GM11168 (cell line): Measurements from ENCODE around the gene SPRED3.
"Not testable (repeated sequence)": the region's sequence is repeated elsewhere in the genome, so short reads cannot be mapped to it uniquely, and the experiment has no call there.

Experiments
- in situ Hi-C: fragments of 300-500 bp; cut with MboI; formaldehyde crosslinking; loops from one replicate; pipeline ENCODE4 v1.12.0; 2022; ENCODE audit warnings: low sequenced_read_pairs; ENCODE audit not compliant: unreplicated experiment

Gene SPRED3

GRCh38 chr19:38413416-38413815 lies 24.9 kb downstream of the SPRED3 start:
- in situ Hi-C loops, result no loop called here

GRCh38 chr19:38417146-38417543 lies 28.6 kb downstream of the SPRED3 start:
- in situ Hi-C loops, result no loop called here

- in situ Hi-C loops, result no loop called here
These were observed 29.3 kb downstream of the SPRED3 start for GRCh38 chr19:38417544-38418506.

- in situ Hi-C loops, result no loop called here
These were observed 32.4 kb downstream of the SPRED3 start for GRCh38 chr19:38420935-38421334.

GRCh38 chr19:38421856-38422255 lies 33.4 kb downstream of the SPRED3 start:
- in situ Hi-C loops, result no loop called here

- in situ Hi-C loops, result no loop called here
These were observed 33.9 kb downstream of the SPRED3 start for GRCh38 chr19:38422438-38422837.

- in situ Hi-C loops, result no loop called here
These were observed 35.8 kb downstream of the SPRED3 start for GRCh38 chr19:38424272-38424671.

- in situ Hi-C loops, result no loop called here
These were observed 36.8 kb downstream of the SPRED3 start for GRCh38 chr19:38425222-38425809.

GRCh38 chr19:38425810-38426466 lies 37.4 kb downstream of the SPRED3 start, which contains the start of gene RASGRP4:
TSS of gene RASGRP4 (minus strand) at chr19:38426219. CDS start at chr19:38426091, 128 bp downstream.
- in situ Hi-C loops, result no loop called here

- in situ Hi-C loops, result not testable (repeated sequence)
These were observed 38.7 kb downstream of the SPRED3 start for GRCh38 chr19:38427035-38427677.

- in situ Hi-C loops, result no loop called here
These were observed 40.7 kb downstream of the SPRED3 start for GRCh38 chr19:38429055-38429810.

- in situ Hi-C loops, result no loop called here
These were observed 41.3 kb downstream of the SPRED3 start for GRCh38 chr19:38429811-38430156.

GRCh38 chr19:38430931-38431330 lies 42.4 kb downstream of the SPRED3 start:
- in situ Hi-C loops, result no loop called here

GRCh38 chr19:38433268-38433733 lies 44.8 kb downstream of the SPRED3 start, which contains the start of gene RYR1:
TSS of gene RYR1 (plus strand) at chr19:38433691. CDS start at chr19:38433830, 139 bp downstream.
- in situ Hi-C loops, result no loop called here

- in situ Hi-C loops, result no loop called here
These were observed 46.1 kb downstream of the SPRED3 start for GRCh38 chr19:38434549-38435051.

GRCh38 chr19:38437295-38437694 lies 48.8 kb downstream of the SPRED3 start:
- in situ Hi-C loops, result no loop called here

- in situ Hi-C loops, result no loop called here
These were observed 49.4 kb downstream of the SPRED3 start for GRCh38 chr19:38437917-38438316.

GRCh38 chr19:38440592-38440991 lies 52.1 kb downstream of the SPRED3 start:
- in situ Hi-C loops, result no loop called here

GRCh38 chr19:38441657-38442348 lies 53.3 kb downstream of the SPRED3 start:
- in situ Hi-C loops, result no loop called here
